ENCODE data around the gene RGMA.
"Not testable (repeated sequence)": the region's sequence is repeated elsewhere in the genome, so short reads cannot be mapped to it uniquely, and the experiment has no call there.

DNA sequence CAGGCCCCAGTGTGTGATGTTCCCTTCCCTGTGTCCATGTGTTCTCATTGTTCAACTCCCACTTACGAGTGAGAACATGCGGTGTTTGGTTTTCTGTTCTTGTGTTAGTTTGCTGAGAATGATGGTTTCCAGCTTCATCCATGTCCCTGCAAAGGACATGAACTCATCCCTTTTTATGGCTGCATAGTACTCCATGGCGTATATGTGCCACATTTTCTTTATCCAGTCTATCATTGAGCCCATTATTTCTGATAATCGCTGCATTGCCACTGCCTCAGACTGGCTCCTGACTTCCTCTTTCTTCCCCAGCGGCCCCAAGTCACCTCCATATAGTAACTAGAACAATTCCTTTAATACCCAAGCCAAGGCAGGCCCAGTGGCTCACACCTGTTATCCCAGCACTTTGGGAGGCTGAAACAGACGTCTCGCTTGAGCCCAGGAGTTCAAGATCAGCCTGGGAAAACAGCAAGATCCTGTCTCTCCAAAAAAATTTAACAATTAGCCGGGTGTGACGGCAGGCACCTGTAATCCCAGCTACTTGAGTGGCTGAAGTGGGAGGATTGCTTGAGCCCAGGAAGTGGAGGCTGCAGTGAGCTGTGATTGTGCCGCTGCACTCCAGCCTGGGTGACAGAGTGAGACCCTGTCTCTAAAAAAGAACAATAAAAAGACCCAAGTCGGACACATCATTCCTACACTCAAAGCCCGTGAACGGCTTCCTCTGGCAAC, 49.3 kb downstream of the RGMA start:
- TF ChIP-seq, protein P1, sequence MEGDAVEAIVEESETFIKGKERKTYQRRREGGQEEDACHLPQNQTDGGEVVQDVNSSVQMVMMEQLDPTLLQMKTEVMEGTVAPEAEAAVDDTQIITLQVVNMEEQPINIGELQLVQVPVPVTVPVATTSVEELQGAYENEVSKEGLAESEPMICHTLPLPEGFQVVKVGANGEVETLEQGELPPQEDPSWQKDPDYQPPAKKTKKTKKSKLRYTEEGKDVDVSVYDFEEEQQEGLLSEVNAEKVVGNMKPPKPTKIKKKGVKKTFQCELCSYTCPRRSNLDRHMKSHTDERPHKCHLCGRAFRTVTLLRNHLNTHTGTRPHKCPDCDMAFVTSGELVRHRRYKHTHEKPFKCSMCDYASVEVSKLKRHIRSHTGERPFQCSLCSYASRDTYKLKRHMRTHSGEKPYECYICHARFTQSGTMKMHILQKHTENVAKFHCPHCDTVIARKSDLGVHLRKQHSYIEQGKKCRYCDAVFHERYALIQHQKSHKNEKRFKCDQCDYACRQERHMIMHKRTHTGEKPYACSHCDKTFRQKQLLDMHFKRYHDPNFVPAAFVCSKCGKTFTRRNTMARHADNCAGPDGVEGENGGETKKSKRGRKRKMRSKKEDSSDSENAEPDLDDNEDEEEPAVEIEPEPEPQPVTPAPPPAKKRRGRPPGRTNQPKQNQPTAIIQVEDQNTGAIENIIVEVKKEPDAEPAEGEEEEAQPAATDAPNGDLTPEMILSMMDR (conservative IDR thresholded peaks at IDR 0.05): not testable (repeated sequence)
- not testable (repeated sequence) for TF ChIP-seq ZFX (IDR thresholded peaks at IDR 0.05)

Measured in C4-2B (cell line).